AG04450 (cell line): ENCODE measurements around the gene FAAP100. TPM values are rescaled to one million over a fixed set of nuclear protein-coding genes. Genes with fewer than 3 reads are reported as not detected.
A peak's percentile ranks its signal among the peaks of the same experiment; 100 is the strongest.

Experiments used
- CTCF ChIA-PET: fragments of 300-600, 350-600 bp; formaldehyde crosslinking; extraction: SDS; loops from one replicate; lab custom pipeline; 2022; ENCODE audit warnings: antibody characterized with exemption, inconsistent platforms; lab: Charles Lee
- POLR2A ChIA-PET: fragments of 350-600 bp; formaldehyde crosslinking; extraction: SDS; loops from one replicate; lab custom pipeline; 2021; ENCODE audit warnings: antibody characterized with exemption, inconsistent platforms; lab: Yijun Ruan, JAX
- DNase-seq: peaks from one replicate; pipeline ENCODE4 v3.0.0-alpha.2; 2011; ENCODE audit warnings: low read depth, low spot score
- H3K27ac ChIP-seq: one replicate; pipeline ENCODE4 v1.5.1; 2012; ENCODE audit warnings: low read depth, low read length, control low read depth
- H3K27me3 ChIP-seq: one replicate; pipeline ENCODE4 v1.6.0; 2012; ENCODE audit warnings: low read length; ENCODE audit not compliant: control insufficient read depth, insufficient read depth
- H3K4me3 ChIP-seq: 2 replicates; pipeline ENCODE4 v1.5.1; 2011; ENCODE audit warnings: mild to moderate bottlenecking, low read depth, low read length, control low read depth
- H3K9me3 ChIP-seq: 2 replicates; pipeline ENCODE4 v1.5.1; 2012; ENCODE audit warnings: low read length; ENCODE audit not compliant: control insufficient read depth, insufficient read depth
- CTCF ChIP-seq: IDR thresholded peaks from 2 replicates; pipeline ENCODE4 v1.5.1; 2011; ENCODE audit warnings: low read depth, low read length, control low read depth, inconsistent platforms
- polyA plus RNA-seq: library from polyadenylated mRNA; depleted of rRNA; stranded (reverse); fragments of >200 nt; gene quantifications from 2 replicates; pipeline ENCODE4 v1.2.3, GENCODE V29; 2011

FAAP100 gene
- polyA plus RNA-seq, 1 experiment, result 5.3 TPM

GRCh38 chr17:81524865-81525159 lies 27.3 kb downstream of the FAAP100 start:
- Histone ChIP-seq H3K9me3 (no peaks in the 10 kb centered on the region; the same call in 1 of the 2 replicates), H3K27me3 (peaks cover 11% of the 10 kb centered on the region), H3K4me3 (no peak overlapping the region), H3K27ac (no peak overlapping the region)
- CTCF ChIA-PET, result no interaction called here
- POLR2A ChIA-PET, result no interaction called here
- no peak for DNase-seq
- TF ChIP-seq CTCF, result no peak

DNA sequence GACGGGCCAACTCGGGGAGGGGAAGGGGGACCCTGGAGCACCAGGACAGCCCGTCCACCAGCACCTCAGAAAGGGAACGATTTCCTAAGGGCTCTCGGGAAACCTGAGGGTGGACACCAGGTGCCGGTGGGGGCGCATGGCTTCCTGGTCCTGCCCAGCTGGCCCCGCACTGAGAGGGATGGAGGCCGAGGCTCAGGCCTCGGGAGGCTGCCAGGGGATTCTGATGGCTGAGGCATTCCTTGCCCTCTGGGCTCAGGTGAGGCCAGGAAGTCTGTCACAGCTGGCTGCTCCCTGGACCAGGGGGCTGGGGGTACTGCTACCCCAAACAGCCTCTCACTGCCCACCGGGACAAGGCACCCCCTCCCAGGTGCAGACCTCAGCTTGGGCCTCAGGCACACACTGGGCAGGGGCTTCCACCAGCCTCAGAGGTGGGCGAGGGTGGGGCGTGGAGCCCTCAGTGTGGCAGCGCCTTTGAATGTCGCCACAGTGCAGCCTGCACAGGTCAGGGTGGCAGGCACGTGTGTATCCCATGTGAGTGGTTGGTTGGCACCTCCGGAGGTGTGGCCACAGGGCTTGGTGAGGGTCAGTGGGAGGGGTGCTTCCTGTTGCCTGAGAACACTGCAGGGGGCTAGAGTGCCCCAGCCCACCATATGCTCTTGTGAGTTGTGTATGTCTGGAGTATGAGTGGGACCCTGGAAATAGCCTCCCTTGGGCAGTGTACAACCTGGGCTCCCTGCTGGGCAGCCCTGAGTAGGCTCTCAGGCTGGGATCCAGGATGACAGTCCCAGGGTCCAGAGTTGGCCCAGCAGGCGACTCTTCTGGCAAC lies 27.9 kb downstream of the FAAP100 start:
- H3K9me3 ChIP-seq, result no peaks in the 10 kb centered on the region; the same call in 1 of the 2 replicates
- no peak for TF ChIP-seq CTCF
- H3K4me3 ChIP-seq, result no peak overlapping the region
- ChIA-PET POLR2A (interaction anchor here (0.8 kb wide), 1 partner anchor 18 kb away, joined by 3 read pairs; no protein-coding TSS in a partner anchor), CTCF (interaction anchor here (3.0 kb wide), 1 partner anchor 77 kb away, joined by 7 read pairs; no protein-coding TSS in a partner anchor)
- H3K27ac ChIP-seq, result no peak overlapping the region
- peaks cover 10% of the 10 kb centered on the region for H3K27me3 ChIP-seq
- DNase-seq, result no peak

GRCh38 chr17:81523402-81524038 lies 28.6 kb downstream of the FAAP100 start:
- ChIA-PET CTCF (interaction anchor here (3.0 kb wide), 1 partner anchor 77 kb away, joined by 7 read pairs; no protein-coding TSS in a partner anchor), POLR2A (interaction anchor here (0.8 kb wide), 1 partner anchor 17 kb away, joined by 3 read pairs; no protein-coding TSS in a partner anchor)
- TF ChIP-seq CTCF, result no peak
- Histone ChIP-seq H3K9me3 (no peaks in the 10 kb centered on the region; the same call in 1 of the 2 replicates), H3K27me3 (peaks cover 3% of the 10 kb centered on the region), H3K4me3 (no peak overlapping the region), H3K27ac (peak overlapping the region; percentile 11)
- no peak for DNase-seq

GRCh38 chr17:81522491-81523401 lies 29.4 kb downstream of the FAAP100 start:
- no peaks in the 10 kb centered on the region; the same call in 1 of the 2 replicates for H3K9me3 ChIP-seq
- H3K27me3 ChIP-seq, result peaks cover 2% of the 10 kb centered on the region
- TF ChIP-seq CTCF, result peak; percentile 49
- DNase-seq, result no peak
- ChIA-PET CTCF (interaction anchor here (0.6 to 3.0 kb wide), 2 partner anchors 78 to 255 kb away, joined by 4 to 7 read pairs; no protein-coding TSS in a partner anchor), POLR2A (interaction anchor here (0.6 to 0.8 kb wide), 2 partner anchors 17 to 23 kb away, joined by 3 to 5 read pairs; no protein-coding TSS in a partner anchor)
- H3K4me3 ChIP-seq, result no peak overlapping the region
- no peak overlapping the region for H3K27ac ChIP-seq
